Measurements from ENCODE around the gene CEND1. TPM values are rescaled to one million over a fixed set of nuclear protein-coding genes. Genes with fewer than 3 reads are reported as not detected.

Gene CEND1
- total and polyA plus RNA-seq, 2 of the 13 experiments (the other 11 are each of a cell fraction or from before 2014, with no cell fraction given), result not detected

DNA sequence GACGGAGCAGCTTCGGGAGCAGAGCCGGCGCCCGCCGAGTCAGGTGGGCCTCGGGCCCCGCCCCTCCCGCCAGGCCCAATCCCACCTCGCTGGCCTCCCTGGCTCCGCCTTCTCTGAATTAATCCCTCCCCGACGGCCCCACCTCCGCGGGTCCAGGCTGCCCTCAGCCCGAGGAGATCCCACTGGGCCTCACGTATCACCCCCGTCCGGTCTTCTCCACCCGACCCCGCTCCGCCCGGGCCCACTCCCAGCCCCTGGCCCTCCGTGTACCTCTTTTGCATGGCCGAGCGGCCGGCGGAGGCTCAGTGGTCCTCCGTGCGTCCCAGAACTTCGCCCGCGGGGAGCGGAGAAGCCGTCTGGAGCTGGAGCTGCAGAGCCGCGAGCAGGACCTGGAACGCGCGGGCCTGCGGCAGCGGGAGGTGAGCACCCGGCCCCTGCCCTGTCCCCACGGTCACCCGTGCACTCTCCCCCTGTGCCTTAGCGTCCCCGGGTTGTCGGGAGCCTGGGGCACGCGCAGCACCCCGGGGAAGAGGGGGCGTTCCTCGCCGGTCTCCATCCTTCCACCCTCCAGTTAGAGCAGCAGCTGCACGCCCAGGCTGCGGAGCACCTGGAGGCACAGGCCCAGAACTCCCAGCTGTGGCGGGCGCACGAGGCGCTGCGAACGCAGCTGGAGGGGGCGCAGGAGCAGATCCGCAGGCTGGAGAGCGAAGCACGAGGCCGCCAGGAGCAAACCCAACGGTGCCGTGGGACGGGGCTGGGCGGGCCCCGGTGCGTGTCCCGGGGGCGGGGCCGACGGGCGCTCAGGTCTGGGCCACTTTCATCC, 40.6 kb upstream of the CEND1 start (continued):
- TF ChIP-seq, protein P1, sequence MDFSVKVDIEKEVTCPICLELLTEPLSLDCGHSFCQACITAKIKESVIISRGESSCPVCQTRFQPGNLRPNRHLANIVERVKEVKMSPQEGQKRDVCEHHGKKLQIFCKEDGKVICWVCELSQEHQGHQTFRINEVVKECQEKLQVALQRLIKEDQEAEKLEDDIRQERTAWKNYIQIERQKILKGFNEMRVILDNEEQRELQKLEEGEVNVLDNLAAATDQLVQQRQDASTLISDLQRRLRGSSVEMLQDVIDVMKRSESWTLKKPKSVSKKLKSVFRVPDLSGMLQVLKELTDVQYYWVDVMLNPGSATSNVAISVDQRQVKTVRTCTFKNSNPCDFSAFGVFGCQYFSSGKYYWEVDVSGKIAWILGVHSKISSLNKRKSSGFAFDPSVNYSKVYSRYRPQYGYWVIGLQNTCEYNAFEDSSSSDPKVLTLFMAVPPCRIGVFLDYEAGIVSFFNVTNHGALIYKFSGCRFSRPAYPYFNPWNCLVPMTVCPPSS (IDR thresholded peaks at IDR 0.05), result no peak
- peak; percentile 80; the same call in 1 of the 2 replicates for TF ChIP-seq ZNF616 (CRISPR knock-in tag; IDR thresholded peaks at IDR 0.05; ENCODE audit: low read depth)
- TF ChIP-seq, protein P2, sequence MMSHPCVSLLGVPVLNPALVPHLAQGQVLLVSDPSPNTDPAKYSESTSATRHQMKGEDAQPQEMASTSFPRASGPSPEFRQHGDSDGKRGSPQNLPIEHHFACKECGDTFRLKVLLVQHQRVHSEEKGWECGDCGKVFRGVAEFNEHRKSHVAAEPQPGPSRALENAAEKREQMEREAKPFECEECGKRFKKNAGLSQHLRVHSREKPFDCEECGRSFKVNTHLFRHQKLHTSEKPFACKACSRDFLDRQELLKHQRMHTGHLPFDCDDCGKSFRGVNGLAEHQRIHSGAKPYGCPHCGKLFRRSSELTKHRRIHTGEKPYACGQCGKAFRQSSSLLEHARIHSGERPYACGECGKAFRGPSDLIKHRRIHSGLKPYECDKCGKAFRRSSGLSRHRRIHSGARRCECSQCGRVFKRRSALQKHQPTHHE (CRISPR knock-in tag; IDR thresholded peaks at IDR 0.05; ENCODE audit: borderline replicate concordance), result no peak
- TF ChIP-seq CHD4 (IDR thresholded peaks at IDR 0.05; ENCODE audit: borderline replicate concordance, low read length), result no peak
- TF ChIP-seq ZKSCAN1 (IDR thresholded peaks at IDR 0.05; ENCODE audit: low read length), result no peak
- no peak for TF ChIP-seq ZNF296 (CRISPR knock-in tag; conservative IDR thresholded peaks at IDR 0.05)
- TF ChIP-seq, protein P3, sequence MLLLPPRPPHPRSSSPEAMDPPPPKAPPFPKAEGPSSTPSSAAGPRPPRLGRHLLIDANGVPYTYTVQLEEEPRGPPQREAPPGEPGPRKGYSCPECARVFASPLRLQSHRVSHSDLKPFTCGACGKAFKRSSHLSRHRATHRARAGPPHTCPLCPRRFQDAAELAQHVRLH (CRISPR knock-in tag; IDR thresholded peaks at IDR 0.05; ENCODE audit: borderline replicate concordance, low read depth), result no peak
- TF ChIP-seq, protein P4, sequence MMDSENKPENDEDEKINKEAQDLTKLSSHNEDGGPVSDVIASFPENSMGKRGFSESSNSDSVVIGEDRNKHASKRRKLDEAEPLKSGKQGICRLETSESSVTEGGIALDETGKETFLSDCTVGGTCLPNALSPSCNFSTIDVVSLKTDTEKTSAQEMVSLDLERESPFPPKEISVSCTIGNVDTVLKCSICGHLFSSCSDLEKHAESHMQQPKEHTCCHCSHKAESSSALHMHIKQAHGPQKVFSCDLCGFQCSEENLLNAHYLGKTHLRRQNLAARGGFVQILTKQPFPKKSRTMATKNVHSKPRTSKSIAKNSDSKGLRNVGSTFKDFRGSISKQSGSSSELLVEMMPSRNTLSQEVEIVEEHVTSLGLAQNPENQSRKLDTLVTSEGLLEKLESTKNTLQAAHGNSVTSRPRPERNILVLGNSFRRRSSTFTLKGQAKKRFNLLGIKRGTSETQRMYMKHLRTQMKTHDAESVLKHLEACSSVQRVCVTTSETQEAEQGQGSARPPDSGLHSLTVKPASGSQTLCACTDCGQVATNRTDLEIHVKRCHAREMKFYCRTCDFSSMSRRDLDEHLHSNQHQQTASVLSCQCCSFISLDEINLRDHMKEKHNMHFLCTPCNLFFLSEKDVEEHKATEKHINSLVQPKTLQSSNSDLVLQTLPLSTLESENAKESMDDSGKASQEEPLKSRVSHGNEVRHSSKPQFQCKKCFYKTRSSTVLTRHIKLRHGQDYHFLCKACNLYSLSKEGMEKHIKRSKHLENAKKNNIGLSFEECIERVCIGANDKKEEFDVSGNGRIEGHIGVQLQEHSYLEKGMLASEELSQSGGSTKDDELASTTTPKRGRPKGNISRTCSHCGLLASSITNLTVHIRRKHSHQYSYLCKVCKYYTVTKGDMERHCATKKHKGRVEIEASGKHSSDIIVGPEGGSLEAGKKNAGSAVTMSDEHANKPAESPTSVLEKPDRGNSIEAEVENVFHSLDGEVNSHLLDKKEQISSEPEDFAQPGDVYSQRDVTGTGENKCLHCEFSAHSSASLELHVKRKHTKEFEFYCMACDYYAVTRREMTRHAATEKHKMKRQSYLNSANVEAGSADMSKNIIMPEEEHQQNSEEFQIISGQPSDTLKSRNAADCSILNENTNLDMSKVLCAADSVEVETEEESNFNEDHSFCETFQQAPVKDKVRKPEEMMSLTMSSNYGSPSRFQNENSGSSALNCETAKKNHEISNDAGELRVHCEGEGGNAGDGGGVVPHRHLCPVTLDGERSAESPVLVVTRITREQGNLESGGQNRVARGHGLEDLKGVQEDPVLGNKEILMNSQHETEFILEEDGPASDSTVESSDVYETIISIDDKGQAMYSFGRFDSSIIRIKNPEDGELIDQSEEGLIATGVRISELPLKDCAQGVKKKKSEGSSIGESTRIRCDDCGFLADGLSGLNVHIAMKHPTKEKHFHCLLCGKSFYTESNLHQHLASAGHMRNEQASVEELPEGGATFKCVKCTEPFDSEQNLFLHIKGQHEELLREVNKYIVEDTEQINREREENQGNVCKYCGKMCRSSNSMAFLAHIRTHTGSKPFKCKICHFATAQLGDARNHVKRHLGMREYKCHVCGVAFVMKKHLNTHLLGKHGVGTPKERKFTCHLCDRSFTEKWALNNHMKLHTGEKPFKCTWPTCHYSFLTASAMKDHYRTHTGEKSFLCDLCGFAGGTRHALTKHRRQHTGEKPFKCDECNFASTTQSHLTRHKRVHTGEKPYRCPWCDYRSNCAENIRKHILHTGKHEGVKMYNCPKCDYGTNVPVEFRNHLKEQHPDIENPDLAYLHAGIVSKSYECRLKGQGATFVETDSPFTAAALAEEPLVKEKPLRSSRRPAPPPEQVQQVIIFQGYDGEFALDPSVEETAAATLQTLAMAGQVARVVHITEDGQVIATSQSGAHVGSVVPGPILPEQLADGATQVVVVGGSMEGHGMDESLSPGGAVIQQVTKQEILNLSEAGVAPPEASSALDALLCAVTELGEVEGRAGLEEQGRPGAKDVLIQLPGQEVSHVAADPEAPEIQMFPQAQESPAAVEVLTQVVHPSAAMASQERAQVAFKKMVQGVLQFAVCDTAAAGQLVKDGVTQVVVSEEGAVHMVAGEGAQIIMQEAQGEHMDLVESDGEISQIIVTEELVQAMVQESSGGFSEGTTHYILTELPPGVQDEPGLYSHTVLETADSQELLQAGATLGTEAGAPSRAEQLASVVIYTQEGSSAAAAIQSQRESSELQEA (CRISPR knock-in tag; IDR thresholded peaks at IDR 0.05; ENCODE audit: not compliant biosample characterization), result no peak
- no peak for TF ChIP-seq ZNF879 (CRISPR knock-in tag; IDR thresholded peaks at IDR 0.05)
- TF ChIP-seq GATAD1 (CRISPR knock-in tag; IDR thresholded peaks at IDR 0.05), result no peak; the same call in 1 of the 2 replicates
- no peak for TF ChIP-seq ZNF615 (CRISPR knock-in tag; IDR thresholded peaks at IDR 0.05; ENCODE audit: borderline replicate concordance)
- TF ChIP-seq SOX5 (CRISPR knock-in tag; IDR thresholded peaks at IDR 0.05; ENCODE audit: borderline replicate concordance), result no peak
- TF ChIP-seq, protein P5, sequence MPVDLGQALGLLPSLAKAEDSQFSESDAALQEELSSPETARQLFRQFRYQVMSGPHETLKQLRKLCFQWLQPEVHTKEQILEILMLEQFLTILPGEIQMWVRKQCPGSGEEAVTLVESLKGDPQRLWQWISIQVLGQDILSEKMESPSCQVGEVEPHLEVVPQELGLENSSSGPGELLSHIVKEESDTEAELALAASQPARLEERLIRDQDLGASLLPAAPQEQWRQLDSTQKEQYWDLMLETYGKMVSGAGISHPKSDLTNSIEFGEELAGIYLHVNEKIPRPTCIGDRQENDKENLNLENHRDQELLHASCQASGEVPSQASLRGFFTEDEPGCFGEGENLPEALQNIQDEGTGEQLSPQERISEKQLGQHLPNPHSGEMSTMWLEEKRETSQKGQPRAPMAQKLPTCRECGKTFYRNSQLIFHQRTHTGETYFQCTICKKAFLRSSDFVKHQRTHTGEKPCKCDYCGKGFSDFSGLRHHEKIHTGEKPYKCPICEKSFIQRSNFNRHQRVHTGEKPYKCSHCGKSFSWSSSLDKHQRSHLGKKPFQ (CRISPR knock-in tag; IDR thresholded peaks at IDR 0.05; ENCODE audit: insufficient replicate concordance), result no peak
- no peak for TF ChIP-seq ZSCAN31 (CRISPR knock-in tag; IDR thresholded peaks at IDR 0.05; ENCODE audit: low read depth)
- TF ChIP-seq SRY (CRISPR knock-in tag; IDR thresholded peaks at IDR 0.05), result peak; percentile 31; the same call in 1 of the 2 replicates
- TF ChIP-seq ZNF788 (CRISPR knock-in tag; IDR thresholded peaks at IDR 0.05; ENCODE audit: borderline replicate concordance), result no peak; the same call in 1 of the 2 replicates

Measured in HepG2 (cell line).